Rectal smooth muscle tissue (tissue), 1 donor: Measurements from ENCODE around the gene SV2B.

Experiments used
- H3K27ac ChIP-seq: one replicate; pipeline ENCODE4 v1.7.0; 2013; ENCODE audit warnings: low read depth, low read length, inconsistent platforms
- H3K27me3 ChIP-seq: one replicate; pipeline ENCODE4 v1.7.0; 2013; ENCODE audit warnings: low read length; ENCODE audit not compliant: control insufficient read depth, insufficient read depth
- H3K36me3 ChIP-seq: one replicate; pipeline ENCODE4 v1.7.0; 2013; ENCODE audit warnings: low read length; ENCODE audit not compliant: control insufficient read depth, insufficient read depth
- H3K4me1 ChIP-seq: one replicate; pipeline ENCODE4 v1.7.0; 2013; ENCODE audit warnings: low read length; ENCODE audit not compliant: control insufficient read depth, insufficient read depth
- H3K4me3 ChIP-seq: one replicate; pipeline ENCODE4 v1.7.0; 2013; ENCODE audit warnings: low read length
- H3K9ac ChIP-seq: one replicate; pipeline ENCODE4 v1.7.0; 2013; ENCODE audit warnings: low read length

SV2B gene

DNA sequence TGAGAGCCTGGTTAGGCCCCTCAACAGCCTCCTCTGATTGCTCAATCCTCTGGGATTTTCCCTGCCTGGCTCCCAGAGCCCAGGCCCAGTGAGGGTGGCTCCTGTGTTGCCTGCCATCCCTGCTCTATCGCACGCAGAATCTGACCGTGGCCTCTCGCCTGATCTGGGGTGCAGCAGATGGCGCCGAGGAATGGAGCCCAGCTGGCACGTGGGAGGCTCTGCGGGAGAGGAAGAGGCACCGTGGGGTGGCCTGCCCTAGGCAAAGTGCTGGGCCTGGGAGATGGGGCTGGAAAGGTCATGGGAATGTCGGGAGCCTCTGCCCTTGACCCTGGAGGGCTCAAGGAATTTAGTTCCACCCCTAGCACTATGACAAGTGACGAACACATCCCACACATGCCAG is 10.3 kb downstream of the SV2B start:
- Histone ChIP-seq H3K27me3 (no peaks in the 10 kb centered on the region), H3K36me3 (no peaks in the 10 kb centered on the region), H3K4me3 (no peak overlapping the region), H3K9ac (no peak overlapping the region), H3K27ac (no peak overlapping the region), H3K4me1 (no peaks in the 10 kb centered on the region)

DNA sequence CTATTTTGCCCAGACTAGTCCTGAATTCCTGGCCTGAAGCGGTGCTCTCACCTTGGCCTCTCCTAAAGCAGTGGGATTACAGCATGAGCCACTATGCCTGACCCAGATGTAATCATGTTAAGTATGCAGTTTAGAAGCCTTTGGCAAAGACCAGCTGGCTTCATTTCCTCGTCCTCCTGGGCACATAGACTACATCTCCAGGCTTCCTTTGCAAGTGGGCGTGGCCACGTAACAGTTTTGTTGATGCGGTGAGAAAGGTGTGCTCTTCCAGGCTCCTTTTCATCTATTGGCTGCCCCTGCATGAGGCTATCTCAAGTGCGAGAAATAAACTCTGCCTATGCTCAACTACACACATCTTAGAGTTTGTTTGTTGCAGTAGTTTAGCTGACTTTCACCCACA is 13.0 kb downstream of the SV2B start:
- H3K9ac ChIP-seq, result no peak overlapping the region
- H3K4me3 ChIP-seq, result no peak overlapping the region
- H3K36me3 ChIP-seq, result no peaks in the 10 kb centered on the region
- no peaks in the 10 kb centered on the region for H3K27me3 ChIP-seq
- H3K27ac ChIP-seq, result no peak overlapping the region
- no peaks in the 10 kb centered on the region for H3K4me1 ChIP-seq

DNA sequence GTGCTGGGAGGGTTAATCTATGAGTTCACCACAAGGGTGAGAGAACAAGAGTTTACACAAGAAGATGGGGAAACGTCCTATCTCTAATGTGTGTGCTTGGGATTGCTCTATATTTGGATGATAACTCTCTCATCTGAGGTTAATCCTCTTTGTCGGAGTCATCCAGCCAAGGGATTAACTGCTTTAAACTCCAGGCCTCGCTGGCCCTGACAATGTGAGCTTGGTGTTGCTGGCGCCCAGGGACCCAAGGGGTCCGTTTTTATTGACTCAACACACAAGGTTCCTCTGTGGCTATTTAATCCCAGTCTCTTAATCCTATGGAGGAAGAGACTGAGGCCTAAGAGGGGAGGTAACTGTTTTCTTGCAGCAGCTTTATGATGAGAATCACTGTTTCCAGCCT is 14.2 kb downstream of the SV2B start:
- Histone ChIP-seq H3K9ac (no peak overlapping the region), H3K4me1 (no peaks in the 10 kb centered on the region), H3K27me3 (no peaks in the 10 kb centered on the region), H3K27ac (no peak overlapping the region), H3K4me3 (no peak overlapping the region), H3K36me3 (no peaks in the 10 kb centered on the region)

DNA sequence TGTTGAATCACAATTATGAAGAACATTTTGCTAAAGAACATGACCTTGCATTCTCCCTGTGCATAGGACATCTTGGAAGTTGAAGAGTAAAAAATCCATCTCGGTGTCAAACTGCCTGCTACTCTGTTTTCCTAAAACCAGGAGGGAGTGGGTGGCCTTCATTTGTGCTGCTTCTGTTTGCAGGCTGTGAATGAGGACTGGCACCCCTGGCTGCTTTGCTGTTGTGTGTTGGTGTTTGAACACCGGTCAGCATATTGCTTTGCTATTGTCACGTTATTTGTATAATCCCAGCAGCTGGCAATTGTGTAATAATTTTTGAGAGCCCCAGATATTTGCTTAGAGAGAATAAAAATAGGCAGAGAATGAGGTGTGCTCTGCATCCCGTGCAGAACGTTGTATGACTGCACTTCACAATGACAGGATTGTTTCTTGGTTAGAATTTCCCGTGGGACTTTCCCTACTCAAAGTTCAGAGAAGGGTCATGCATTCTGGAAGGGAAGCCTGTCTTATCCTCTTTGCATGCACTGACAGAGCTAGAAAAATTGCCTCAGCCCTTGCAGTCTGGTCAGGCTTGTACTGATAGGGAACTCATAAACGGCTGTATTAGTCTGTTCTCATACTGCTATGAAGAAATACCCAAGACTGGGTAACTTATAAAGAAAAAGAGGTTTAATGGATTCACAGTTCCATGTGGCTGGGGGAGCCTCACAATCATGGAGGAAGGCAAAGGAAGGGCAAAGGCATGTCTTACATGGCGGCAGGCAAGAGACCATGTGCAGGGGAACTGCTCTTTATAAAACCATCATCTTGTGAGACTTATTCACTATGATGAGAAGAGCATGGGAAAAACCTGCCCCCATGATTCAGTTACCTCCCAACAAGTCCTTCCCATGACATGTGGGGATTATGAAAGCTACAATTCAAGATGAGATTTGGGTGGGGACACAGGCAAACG is 16.3 kb downstream of the SV2B start:
- H3K4me1 ChIP-seq, result no peaks in the 10 kb centered on the region
- no peak overlapping the region for H3K4me3 ChIP-seq
- no peaks in the 10 kb centered on the region for H3K27me3 ChIP-seq
- H3K27ac ChIP-seq, result no peak overlapping the region
- no peaks in the 10 kb centered on the region for H3K36me3 ChIP-seq
- H3K9ac ChIP-seq, result no peak overlapping the region

DNA sequence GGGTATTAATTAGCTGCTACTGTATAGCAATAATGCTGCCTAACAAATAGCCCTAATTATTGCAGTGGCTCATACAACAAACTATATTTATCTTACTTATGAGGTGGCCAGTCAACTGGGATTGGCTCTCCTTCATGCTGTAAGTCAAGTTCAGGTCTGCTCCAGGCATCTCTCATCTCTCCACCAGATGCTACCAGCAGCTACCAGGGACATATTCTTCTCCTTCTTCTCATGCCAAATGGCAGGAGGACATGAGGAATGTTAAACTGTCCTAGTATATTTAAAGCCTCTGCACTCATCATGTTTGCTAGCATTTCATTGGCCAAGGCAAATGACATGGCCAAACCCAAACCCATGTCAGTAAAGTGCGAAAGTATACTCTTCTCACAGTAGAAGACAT is 17.3 kb downstream of the SV2B start:
- Histone ChIP-seq H3K27me3 (no peaks in the 10 kb centered on the region), H3K4me1 (no peaks in the 10 kb centered on the region), H3K27ac (no peak overlapping the region), H3K36me3 (no peaks in the 10 kb centered on the region), H3K4me3 (no peak overlapping the region), H3K9ac (no peak overlapping the region)

DNA sequence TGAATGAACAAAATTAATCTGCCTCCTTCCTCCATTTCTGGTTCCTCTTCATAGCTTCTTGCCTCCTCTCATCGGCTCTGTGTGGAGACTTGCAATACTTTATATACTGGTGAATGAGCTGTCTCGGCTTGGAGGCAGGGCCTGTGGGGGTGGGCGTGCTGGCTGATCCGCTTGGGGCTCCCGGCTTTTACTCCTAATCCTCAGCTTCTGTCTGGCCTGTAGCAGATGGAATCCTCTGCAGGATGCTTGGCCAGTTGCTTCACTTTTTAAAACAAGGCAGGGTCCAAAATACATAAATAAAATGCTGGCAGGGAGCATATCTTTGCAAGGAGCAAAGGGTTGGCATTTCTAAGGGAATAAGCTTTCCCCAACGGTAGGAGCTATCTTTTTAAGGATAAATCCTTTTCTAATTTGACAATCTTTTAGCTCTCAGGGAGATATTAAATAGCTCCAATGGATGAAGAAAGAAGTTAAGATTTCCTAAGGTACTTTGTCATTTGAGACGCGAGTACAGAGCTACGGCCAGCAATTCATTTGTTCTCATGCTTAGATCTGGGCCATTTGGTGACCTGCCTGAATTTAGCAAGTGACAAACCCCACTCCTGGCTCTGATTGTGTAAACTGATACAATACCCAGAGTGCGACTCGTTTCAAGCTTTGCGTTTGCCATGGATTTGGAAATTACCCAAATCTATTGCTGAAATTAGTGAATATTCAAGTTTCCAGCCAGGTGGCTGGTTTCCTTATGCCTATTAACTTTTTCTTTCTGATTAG is 18.9 kb downstream of the SV2B start:
- Histone ChIP-seq H3K27ac (no peak overlapping the region), H3K4me3 (no peak overlapping the region), H3K27me3 (no peaks in the 10 kb centered on the region), H3K4me1 (no peaks in the 10 kb centered on the region), H3K36me3 (no peaks in the 10 kb centered on the region), H3K9ac (no peak overlapping the region)

DNA sequence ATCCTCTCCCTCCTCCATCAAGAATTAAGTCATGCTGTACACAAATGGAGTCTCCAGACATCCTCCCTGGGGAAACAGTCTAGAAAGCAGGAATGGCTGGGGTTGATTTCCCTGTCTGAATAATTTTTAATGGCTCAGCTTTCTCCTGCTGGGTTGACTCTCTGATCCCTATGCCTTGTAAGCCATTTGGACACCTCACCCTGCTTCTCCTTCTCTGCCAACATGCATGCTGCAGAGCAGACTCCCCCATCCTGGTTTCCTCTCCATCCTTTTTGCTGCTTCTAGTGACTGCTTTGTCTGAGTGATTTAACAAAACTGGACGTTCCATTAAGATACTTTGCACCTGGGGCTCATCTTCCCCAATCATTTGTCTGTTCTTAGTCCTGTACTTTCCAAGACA is 22.2 kb downstream of the SV2B start:
- Histone ChIP-seq H3K27ac (no peak overlapping the region), H3K36me3 (no peaks in the 10 kb centered on the region), H3K27me3 (peaks cover 3% of the 10 kb centered on the region)

DNA sequence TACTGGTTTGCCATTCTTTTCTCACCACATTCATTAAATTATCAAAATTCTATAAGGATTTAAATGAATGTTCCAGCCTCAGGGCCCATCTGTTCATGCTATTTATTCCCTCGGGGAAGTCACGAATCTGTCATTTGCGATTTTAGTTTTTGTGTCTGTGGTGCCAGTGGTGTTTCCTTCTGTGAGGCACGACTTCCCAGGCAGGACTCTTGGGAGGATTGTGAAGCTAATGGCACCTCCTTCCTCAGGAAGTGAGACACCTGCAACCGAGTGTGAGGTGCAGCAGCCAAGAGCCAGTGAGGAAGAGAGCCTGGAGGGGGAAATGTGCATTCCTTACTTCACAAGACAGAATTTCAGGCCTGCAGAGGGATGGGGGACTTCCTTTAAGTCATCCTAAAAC is 24.1 kb downstream of the SV2B start:
- no peak overlapping the region for H3K9ac ChIP-seq
- H3K27ac ChIP-seq, result no peak overlapping the region
- H3K27me3 ChIP-seq, result peaks cover 3% of the 10 kb centered on the region
- no peaks in the 10 kb centered on the region for H3K36me3 ChIP-seq
- no peak overlapping the region for H3K4me3 ChIP-seq
- no peaks in the 10 kb centered on the region for H3K4me1 ChIP-seq

More for the DNA sequence above, 22.2 kb downstream of the SV2B start:
- Histone ChIP-seq H3K4me3 (no peak overlapping the region), H3K9ac (no peak overlapping the region), H3K4me1 (no peaks in the 10 kb centered on the region)

DNA sequence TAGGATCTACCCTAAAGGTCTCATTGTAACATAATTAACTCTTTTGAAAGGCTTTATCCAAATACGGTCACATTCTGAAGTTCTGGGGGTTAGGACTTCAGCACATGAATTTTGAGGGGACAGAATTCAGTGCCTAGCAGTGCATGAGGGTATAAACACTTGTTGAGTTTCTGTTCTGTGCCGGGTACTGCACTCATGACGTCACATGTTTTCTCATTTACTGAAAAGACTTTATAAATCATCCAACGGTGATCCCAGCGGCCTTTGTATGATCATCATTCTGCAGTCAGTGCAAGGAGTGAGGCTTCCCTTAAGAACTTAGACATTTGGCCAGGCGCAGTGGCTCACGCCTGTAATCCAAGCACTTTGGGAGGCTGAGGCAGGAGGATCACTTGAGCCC is 25.1 kb downstream of the SV2B start:
- Histone ChIP-seq H3K27ac (no peak overlapping the region), H3K4me3 (no peak overlapping the region), H3K36me3 (no peaks in the 10 kb centered on the region), H3K9ac (no peak overlapping the region), H3K27me3 (peaks cover 3% of the 10 kb centered on the region), H3K4me1 (no peaks in the 10 kb centered on the region)

DNA sequence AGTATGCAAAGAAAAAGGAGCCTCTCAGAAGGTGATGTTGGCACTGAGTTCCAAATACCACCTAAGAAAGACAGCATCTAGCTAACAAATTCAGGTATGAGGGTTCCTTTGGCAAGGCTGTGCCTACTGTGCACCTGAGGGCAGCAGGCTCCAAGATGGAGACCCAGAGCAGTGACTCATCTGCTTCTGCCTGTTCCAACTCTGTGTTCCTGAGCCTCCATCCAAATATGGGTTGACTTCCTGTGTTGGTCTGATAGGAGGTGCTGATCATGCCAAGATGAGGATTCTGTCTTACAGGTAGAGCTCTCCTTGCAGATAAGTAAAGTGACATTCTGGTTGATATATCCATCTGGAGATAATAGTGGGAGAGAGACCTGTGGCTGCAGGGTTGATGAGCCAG is 26.0 kb downstream of the SV2B start:
- Histone ChIP-seq H3K36me3 (no peaks in the 10 kb centered on the region), H3K27ac (no peak overlapping the region), H3K27me3 (peaks cover 3% of the 10 kb centered on the region), H3K9ac (no peak overlapping the region), H3K4me1 (no peaks in the 10 kb centered on the region), H3K4me3 (no peak overlapping the region)

DNA sequence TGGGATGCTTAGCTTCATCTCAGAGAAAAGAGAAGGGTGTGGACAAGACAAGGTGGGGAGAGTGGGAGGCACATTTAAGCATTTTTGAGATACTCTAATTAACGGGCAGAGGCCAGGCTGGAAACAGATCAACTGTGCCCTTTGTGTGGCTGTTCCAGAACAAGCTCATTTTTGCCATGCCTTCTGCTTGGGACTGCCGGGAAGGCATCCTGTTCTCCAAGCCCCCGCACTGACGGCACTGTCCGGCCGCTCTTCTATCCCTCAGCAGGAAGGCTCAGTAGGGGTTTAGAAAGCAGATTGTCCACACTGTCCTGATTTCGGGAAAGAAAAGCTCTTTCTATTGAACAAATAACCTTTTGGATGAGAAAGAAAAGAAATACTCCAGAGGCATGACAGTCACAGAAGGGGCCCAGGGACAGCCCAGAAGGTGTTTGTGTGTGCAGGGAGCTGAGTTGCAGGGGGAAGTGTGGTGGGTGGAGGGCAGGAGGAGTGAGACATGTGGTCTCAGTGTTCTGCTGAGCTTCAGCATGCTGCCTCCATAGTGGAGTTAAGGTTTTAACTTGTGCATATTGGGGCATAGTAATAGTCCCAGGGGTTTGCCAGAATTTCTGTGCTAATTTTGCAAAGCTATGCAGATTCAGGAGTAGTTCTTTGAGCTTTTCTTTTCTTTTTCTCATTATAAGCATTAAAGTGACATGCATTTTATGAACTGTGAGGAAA is 27.3 kb downstream of the SV2B start:
- Histone ChIP-seq H3K27ac (no peak overlapping the region), H3K36me3 (no peaks in the 10 kb centered on the region), H3K27me3 (peaks cover 3% of the 10 kb centered on the region), H3K9ac (no peak overlapping the region), H3K4me3 (no peak overlapping the region), H3K4me1 (no peaks in the 10 kb centered on the region)

DNA sequence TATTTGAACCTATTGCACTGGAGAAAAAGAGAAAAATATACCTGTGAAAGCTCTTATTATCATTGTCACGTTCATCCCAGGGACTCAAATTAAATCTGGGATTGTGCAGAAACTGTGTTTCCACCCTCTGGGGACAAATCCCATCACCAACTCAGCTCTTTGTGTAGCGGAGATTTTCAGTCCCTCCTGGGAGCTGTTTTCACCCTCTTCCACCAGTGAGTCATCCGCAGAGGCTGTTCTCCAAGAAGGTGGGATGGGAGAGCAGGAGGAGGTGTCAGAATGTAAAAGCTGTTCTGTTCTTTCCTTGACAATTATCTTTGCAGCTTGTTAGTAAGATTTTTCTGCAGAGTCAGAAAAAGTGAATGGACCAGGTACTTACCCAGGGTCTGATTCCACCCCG is 28.0 kb downstream of the SV2B start:
- no peak overlapping the region for H3K9ac ChIP-seq
- H3K36me3 ChIP-seq, result no peaks in the 10 kb centered on the region
- no peak overlapping the region for H3K27ac ChIP-seq
- H3K27me3 ChIP-seq, result peaks cover 3% of the 10 kb centered on the region
- no peak overlapping the region for H3K4me3 ChIP-seq
- no peaks in the 10 kb centered on the region for H3K4me1 ChIP-seq
